Right lobe of liver (tissue), 6 donors: Measurements from ENCODE around the gene RPL3. TPM values are rescaled to one million over a fixed set of nuclear protein-coding genes. Genes with fewer than 3 reads are reported as not detected.

Experiments
- ATAC-seq, 4 donors: fragments of 200-7000 bp; cut with Tn5 transposase; one replicate each; pipeline ENCODE4 v1.9.1; 2020; ENCODE audit warnings: mild to moderate bottlenecking in 4 of 4, moderate library complexity in 4 of 4
- DNase-seq, 3 donors: peaks; one replicate each; pipeline ENCODE4 v3.0.0-alpha.2; 2020
- H3K27ac ChIP-seq, 3 donors: fragments of 200-600 bp; one replicate each; pipeline ENCODE4 v1.8.0; 2022
- H3K27me3 ChIP-seq, 2 donors: fragments of 200-600 bp; one replicate each; pipeline ENCODE4 v1.8.0; 2022
- H3K36me3 ChIP-seq, 4 donors: fragments of 200-600 bp; sonication (generic) in 1 of 4; one replicate each; pipeline versions ENCODE4 v1.5.1 to v1.8.0; 2017 to 2022; ENCODE audit warnings: control low read depth in 1 of 4
- H3K4me1 ChIP-seq, 4 donors: fragments of 200-600 bp; sonication (generic) in 1 of 4; one replicate each; pipeline versions ENCODE4 v1.5.1 to v1.8.0; 2017 to 2022; ENCODE audit warnings: control low read depth in 1 of 4
- H3K4me3 ChIP-seq, 3 donors: fragments of 200-600 bp; one replicate each; pipeline ENCODE4 v1.8.0; 2022
- H3K9me3 ChIP-seq, 4 donors: fragments of 200-600 bp; sonication (generic) in 1 of 4; one replicate each; pipeline versions ENCODE4 v1.5.1 to v1.8.0; 2017 to 2022; ENCODE audit warnings: control low read depth in 1 of 4
- CTCF ChIP-seq, 4 donors: fragments of 200-600 bp in 3 of 4; fragments of 450-650 bp in 1 of 4; IDR thresholded peaks; one replicate each; pipeline versions ENCODE4 v1.5.1 to v1.8.0; 2016 to 2022; ENCODE audit warnings: antibody characterized with exemption in 4 of 4, mild to moderate bottlenecking in 2 of 4
- POLR2A ChIP-seq: fragments of 450-650 bp; IDR thresholded peaks from one replicate; pipeline ENCODE4 v1.6.1; 2017; ENCODE audit warnings: antibody characterized with exemption, mild to moderate bottlenecking
- WGBS: methylation state at CpG from one replicate; pipeline ENCODE4 v1.1.6; 2018; ENCODE audit warnings: low coverage, low lambda C conversion rate; ENCODE audit not compliant: insufficient coverage; ENCODE audit errors: missing lambda C conversion rate; 5-methylcytosine and 5-hydroxymethylcytosine counted together
- intact Hi-C, 2 donors: fragments of 100-400 bp; cut with DNase I; formaldehyde crosslinking; loops; one replicate each; pipeline versions ENCODE4 v1.11.2 to v1.14.1; 2022
- total RNA-seq, 6 experiments: library from RNA; depleted of rRNA in 2 of 6; stranded (reverse); fragments of >200 nt in 2 of 6; fragmentation: NEBNext Ultra II Directional in 3 of 6; extraction: Animal tissue kit (Norgen Biotek cat#: 25700) in 3 of 6; gene quantifications; one replicate each; pipeline versions ENCODE4 v1.1.0 to v1.2.4, GENCODE V29; 2016 to 2023
- donor health status: DM: no; HTN: yes; CAD: no.
- donor health status: DM: no; HTN: no; CAD: no.
- donor health status: DM: no; HTN: no; CAD: no.
- donor health status: DM: no; HTN: yes; CAD: no.
- donor health status: DM: no; HTN: yes; CAD: no.

RPL3 gene
- total RNA-seq, 6 experiments from 2014 or later: 648 to 905 (median 743) TPM

GRCh38 chr22:39353346-39353745, 33.9 kb upstream of the RPL3 start:
- H3K9me3 ChIP-seq: no peaks in the 10 kb centered on the region
- WGBS: 85% methylated on average over 8 of the region's 9 CpGs
- no peaks in the 10 kb centered on the region for H3K27me3 ChIP-seq
- H3K4me3 ChIP-seq: no peak overlapping the region
- ATAC-seq (no peak), DNase-seq (no peak)
- H3K36me3 ChIP-seq: no peaks in the 10 kb centered on the region
- H3K27ac ChIP-seq: no peak overlapping the region
- intact Hi-C loops: no loop called here
- peaks cover 0 to 3% (median 0%) of the 10 kb centered on the region in 4 donors for H3K4me1 ChIP-seq
- TF ChIP-seq CTCF (IDR thresholded peaks at IDR 0.05): no peak
- TF ChIP-seq POLR2A: no peak

GRCh38 chr22:39352306-39352891, 33.0 kb upstream of the RPL3 start:
- peaks cover 0 to 3% (median 0%) of the 10 kb centered on the region in 4 donors for H3K4me1 ChIP-seq
- intact Hi-C loops: no loop called here
- H3K27ac ChIP-seq: no peak overlapping the region
- no peak for ATAC-seq
- 78% methylated on average over 4 of the region's 7 CpGs for WGBS
- no peaks in the 10 kb centered on the region for H3K9me3 ChIP-seq
- no peaks in the 10 kb centered on the region for H3K27me3 ChIP-seq
- no peak overlapping the region for H3K4me3 ChIP-seq
- TF ChIP-seq POLR2A: no peak
- TF ChIP-seq CTCF (IDR thresholded peaks at IDR 0.05): no peak
- no peak for DNase-seq
- no peaks in the 10 kb centered on the region for H3K36me3 ChIP-seq

- H3K9me3 ChIP-seq: no peaks in the 10 kb centered on the region
- DNase-seq: no peak
- 38% methylated on average over 2 of the region's 8 CpGs for WGBS
- H3K4me1 ChIP-seq: peaks cover 0 to 3% (median 0%) of the 10 kb centered on the region in 4 donors
- H3K27ac ChIP-seq: no peak overlapping the region
- H3K27me3 ChIP-seq: no peaks in the 10 kb centered on the region
- intact Hi-C loops: no loop called here
- TF ChIP-seq POLR2A: no peak
- no peak for TF ChIP-seq CTCF (IDR thresholded peaks at IDR 0.05)
- no peak for ATAC-seq
- no peak overlapping the region for H3K4me3 ChIP-seq
- no peaks in the 10 kb centered on the region for H3K36me3 ChIP-seq
Measured at GRCh38 chr22:39351689-39352214, 32.3 kb upstream of the RPL3 start.

- Histone ChIP-seq H3K4me3 (no peak overlapping the region), H3K27me3 (no peaks in the 10 kb centered on the region), H3K36me3 (no peaks in the 10 kb centered on the region), H3K4me1 (peaks cover 0 to 3% (median 0%) of the 10 kb centered on the region in 4 donors), H3K9me3 (no peaks in the 10 kb centered on the region), H3K27ac (no peak overlapping the region)
- DNase-seq (peak in 1 of 3 donors; percentile 41), ATAC-seq (peak in 2 of 4 donors; percentile 8 to 12)
- 65% methylated on average over 5 of the region's 14 CpGs for WGBS
- intact Hi-C loops: no loop called here
- TF ChIP-seq POLR2A: no peak
- no peak for TF ChIP-seq CTCF (IDR thresholded peaks at IDR 0.05)
Measured at GRCh38 chr22:39350757-39351688, 31.6 kb upstream of the RPL3 start.
